T-cell (primary cell): ENCODE results near the gene CDC37L1. TPM values are rescaled to one million over a fixed set of nuclear protein-coding genes. Genes with fewer than 3 reads are reported as not detected.

ENCODE experiments used
- ATAC-seq, 4 experiments: fragments of 200-7000 bp in 3 of 4; fragments of 150-1000 bp in 1 of 4; cut with Tn5 transposase; replicated peaks in 1 of 4; 1 replicate in 3 of 4; 2 replicates in 1 of 4; pipeline ENCODE4 v1.10.0; 2021; ENCODE audit warnings: moderate library complexity in 3 of 4, mild to moderate bottlenecking in 2 of 4, moderate number of reproducible peaks in 1 of 4
- CTCF ChIA-PET, 2 donors: fragments of 300-600 bp; sonication (Branson Sonifier 250); formaldehyde crosslinking; loops; one replicate each; lab custom pipeline; 2022; ENCODE audit warnings: antibody characterized with exemption in 2 of 2; lab: Charles Lee
- POLR2A ChIA-PET, 2 donors: fragments of 300-600 bp; sonication (Branson Sonifier 250); formaldehyde crosslinking; loops; one replicate each; lab custom pipeline; 2022; ENCODE audit warnings: antibody characterized with exemption in 2 of 2; lab: Charles Lee
- DNase-seq, 35 experiments: peaks; one replicate each; pipeline versions ENCODE4 v3.0.0 to v3.0.0-alpha.2; 2013 to 2023
- H3K27ac ChIP-seq: one replicate; pipeline ENCODE4 v1.5.1; 2013; ENCODE audit warnings: low read length
- H3K27me3 ChIP-seq, 2 experiments: replicated peaks in 1 of 2; 1 replicate in 1 of 2; 2 replicates in 1 of 2; pipeline versions ENCODE4 v1.6.1 to v1.7.0; 2013; ENCODE audit warnings: low read length in 1 of 2, mixed read lengths in 1 of 2; ENCODE audit not compliant: control insufficient read depth in 2 of 2, insufficient read depth in 2 of 2; ENCODE audit errors: extremely low read depth in 1 of 2
- H3K36me3 ChIP-seq, 2 donors: 1 replicate in 1 of 2; 2 replicates in 1 of 2; pipeline versions ENCODE4 v1.6.1 to v1.7.0; 2013; ENCODE audit warnings: low read length in 1 of 2; ENCODE audit not compliant: control insufficient read depth in 2 of 2, insufficient read depth in 1 of 2; ENCODE audit errors: extremely low read depth in 1 of 2
- H3K4me1 ChIP-seq, 2 experiments: 1 replicate in 1 of 2; 2 replicates in 1 of 2; pipeline versions ENCODE4 v1.6.1 to v1.7.0; 2013; ENCODE audit warnings: low read length in 2 of 2, mixed read lengths in 1 of 2; ENCODE audit not compliant: insufficient read depth in 2 of 2, control insufficient read depth in 1 of 2; ENCODE audit errors: extremely low read depth in 1 of 2
- H3K4me3 ChIP-seq, 2 donors: 1 replicate in 1 of 2; 2 replicates in 1 of 2; pipeline versions ENCODE4 v1.5.1 to v1.7.0; 2013; ENCODE audit warnings: mild to moderate bottlenecking in 2 of 2, low read length in 1 of 2, moderate library complexity in 1 of 2; ENCODE audit not compliant: control insufficient read depth in 1 of 2; ENCODE audit errors: extremely low read depth in 1 of 2
- H3K9me3 ChIP-seq: 2 replicates; pipeline ENCODE4 v1.7.0; 2013
- H3K27ac Mint-ChIP-seq, 2 donors: one replicate each; pipeline ENCODE4 v1.8.0; 2020 to 2021; ENCODE audit warnings: mild to moderate bottlenecking in 2 of 2, mixed read lengths in 2 of 2
- H3K27me3 Mint-ChIP-seq, 2 donors: one replicate each; pipeline ENCODE4 v1.8.0; 2021 to 2022; ENCODE audit warnings: mixed read lengths in 2 of 2
- H3K36me3 Mint-ChIP-seq: one replicate; pipeline ENCODE4 v1.8.0; 2021; ENCODE audit warnings: mixed read lengths
- H3K4me1 Mint-ChIP-seq, 3 donors: one replicate each; pipeline ENCODE4 v1.8.0; 2020 to 2022; ENCODE audit warnings: mixed read lengths in 3 of 3, mild to moderate bottlenecking in 1 of 3
- H3K4me3 Mint-ChIP-seq, 3 donors: one replicate each; pipeline ENCODE4 v1.8.0; 2020 to 2022; ENCODE audit warnings: mild to moderate bottlenecking in 3 of 3, mixed read lengths in 3 of 3, moderate library complexity in 3 of 3
- H3K9me3 Mint-ChIP-seq, 3 donors: one replicate each; pipeline ENCODE4 v1.8.0; 2020 to 2022; ENCODE audit warnings: mixed read lengths in 3 of 3
- WGBS: methylation state at CpG from one replicate; pipeline ENCODE4 v1.1.5; 2013; ENCODE audit warnings: missing lambda C conversion rate; ENCODE audit not compliant: insufficient coverage; 5-methylcytosine and 5-hydroxymethylcytosine counted together
- total RNA-seq, 35 experiments: library from RNA in 6 of 35; stranded (reverse) in 6 of 35; fragments of 120-200 nt in 1 of 35; gene quantifications; one replicate each; pipeline versions ENCODE4 v1.2.1 to v1.2.4 and lab custom pipeline; 2013 to 2026

CDC37L1 gene
- total RNA-seq, 5 donors from 2014 or later (not counting 1 experiment from before 2014, with no cell fraction given), result 20.6 to 26.8 (median 23.7) TPM

DNA sequence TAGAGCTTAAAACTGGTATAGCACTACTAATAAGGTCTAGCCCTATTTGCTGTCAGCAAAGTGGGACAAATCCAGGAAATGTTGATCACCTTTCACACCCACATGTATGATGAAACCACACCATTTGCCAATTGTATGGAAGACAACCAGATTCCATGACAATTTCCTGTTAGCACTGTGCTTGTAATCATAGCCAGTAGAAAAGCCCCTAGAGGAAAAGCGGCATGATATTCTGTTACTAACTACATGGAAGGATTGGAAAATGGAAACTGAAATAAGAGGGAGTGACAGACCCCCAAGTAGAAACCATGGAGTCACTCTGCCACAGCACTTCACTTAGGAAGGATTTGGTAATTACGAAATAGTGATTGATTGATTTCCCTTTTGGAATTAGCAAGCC is 14.0 kb upstream of the CDC37L1 start:
- H3K36me3 ChIP-seq, result no peaks in the 10 kb centered on the region
- no peaks in the 10 kb centered on the region for H3K36me3 Mint-ChIP-seq
- no peak overlapping the region for H3K4me3 ChIP-seq
- no peaks in the 10 kb centered on the region for H3K27me3 ChIP-seq
- H3K4me1 Mint-ChIP-seq, result peaks cover 69 to 76% (median 74%) of the 10 kb centered on the region in 3 donors
- POLR2A ChIA-PET, result interaction anchor here in 1 of 2 donors (1.0 to 1.6 kb wide), 2 partner anchors 14 to 75 kb away, joined by 5 to 6 read pairs; partner anchors contain the start of gene CDC37L1
- no peak overlapping the region for H3K27ac ChIP-seq
- no peaks in the 10 kb centered on the region for H3K9me3 ChIP-seq
- H3K4me1 ChIP-seq, result peaks cover 47 to 49% of the 10 kb centered on the region in 2 experiments
- ATAC-seq (no peak), DNase-seq (no peak)
- peak overlapping the region; percentile 81 to 90 for H3K27ac Mint-ChIP-seq
- peak overlapping the region; percentile 80 to 96 (median 83) for H3K4me3 Mint-ChIP-seq
- H3K9me3 Mint-ChIP-seq, result no peaks in the 10 kb centered on the region
- no peaks in the 10 kb centered on the region for H3K27me3 Mint-ChIP-seq
- 100% methylated on average over 1 of the region's 2 CpGs for WGBS
- CTCF ChIA-PET, result interaction anchor here (0.7 to 1.5 kb wide), 6 partner anchors 14 to 127 kb away, joined by 3 to 7 read pairs (median 4); partner anchors contain the start of genes CDC37L1 (in 1 of the 2) and RCL1 (in 1 of the 2)

DNA sequence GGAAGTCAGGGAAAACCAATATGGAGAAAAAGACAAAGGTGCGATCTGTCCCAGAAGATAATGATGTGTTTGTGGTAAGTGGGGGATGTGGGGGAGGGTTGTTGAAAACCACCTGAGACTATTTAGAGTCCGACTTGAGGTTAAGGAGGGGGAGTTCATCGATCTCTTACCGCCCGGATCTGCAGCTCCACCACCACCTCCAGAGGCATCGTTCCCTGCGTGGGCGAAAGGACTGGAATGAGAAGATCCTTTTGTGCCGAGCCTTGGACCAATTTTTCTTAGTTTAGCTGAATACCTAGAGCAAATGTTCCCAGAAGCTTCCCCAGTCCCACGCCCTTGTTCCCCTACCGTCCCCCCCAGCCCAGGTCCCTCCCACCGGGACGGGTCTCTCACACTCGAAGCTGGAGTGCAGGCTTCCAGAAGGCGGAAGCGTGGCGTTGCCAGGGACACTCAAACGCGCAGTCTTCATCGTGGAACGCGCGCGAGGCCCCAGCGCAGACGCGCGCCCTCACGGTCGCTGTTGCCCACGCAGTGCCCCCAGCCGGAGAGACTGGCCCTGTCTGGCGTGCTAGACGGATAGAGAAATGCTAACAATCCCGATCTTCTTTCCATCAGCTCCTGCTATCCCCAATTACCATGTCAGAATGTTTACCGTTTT is 13.2 kb upstream of the CDC37L1 start, which contains the start of gene SPATA6L:
Gene SPATA6L, minus strand, starts transcription at position 439 of the 658 bp plus-strand sequence. Its CDS starts 230 bp downstream, at position 209.
- ChIA-PET POLR2A (interaction anchor here in 1 of 2 donors (0.6 to 1.6 kb wide), 2 partner anchors 74 to 126 kb away, joined by 3 to 6 read pairs; no protein-coding TSS in a partner anchor), CTCF (interaction anchor here (0.6 to 1.5 kb wide), 7 partner anchors 12 to 126 kb away, joined by 3 to 7 read pairs (median 3); partner anchors contain the start of genes CDC37L1 (in 1 of the 2) and RCL1 (in 1 of the 2))
- Mint-ChIP-seq H3K36me3 (no peaks in the 10 kb centered on the region), H3K9me3 (no peaks in the 10 kb centered on the region), H3K27ac (peak within 1 kb of the TSS; percentile 81 to 90), H3K4me3 (peak within 1 kb of the TSS; percentile 80 to 96 (median 83)), H3K27me3 (no peaks in the 10 kb centered on the region), H3K4me1 (peaks cover 73 to 78% (median 76%) of the 10 kb centered on the region in 3 donors)
- Histone ChIP-seq H3K4me3 (peak within 1 kb of the TSS; percentile 42 to 48), H3K36me3 (no peaks in the 10 kb centered on the region), H3K27ac (peak within 1 kb of the TSS; percentile 49), H3K4me1 (peaks cover 47 to 49% of the 10 kb centered on the region in 2 experiments), H3K27me3 (no peaks in the 10 kb centered on the region), H3K9me3 (no peaks in the 10 kb centered on the region)
- 2% methylated on average over 26 of the region's 36 CpGs for WGBS
- ATAC-seq (peak; percentile 14 to 39 (median 34)), DNase-seq (peak in 26 of 35 experiments; percentile 6 to 67 (median 30))

DNA sequence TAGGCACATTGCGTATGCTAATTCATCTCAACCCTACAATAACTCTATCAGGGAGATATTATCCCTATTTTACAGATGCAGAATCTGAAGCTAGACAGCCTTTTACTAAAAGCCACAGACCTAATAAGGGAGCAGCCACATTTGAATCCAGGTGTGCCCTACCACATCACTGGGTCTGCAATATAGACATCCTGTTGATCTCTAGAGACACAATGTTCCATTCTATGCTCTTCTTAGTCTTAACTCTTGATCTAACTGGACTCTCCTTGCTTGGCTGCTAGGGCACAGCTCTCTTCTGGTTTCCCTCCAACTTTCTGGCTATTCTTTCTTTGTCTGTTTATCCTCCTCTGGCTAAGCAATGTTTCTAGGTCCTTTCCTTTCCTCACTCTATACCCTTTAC is 11.7 kb upstream of the CDC37L1 start:
- Histone ChIP-seq H3K9me3 (no peaks in the 10 kb centered on the region), H3K4me3 (no peak overlapping the region), H3K27ac (peak overlapping the region; percentile 13), H3K36me3 (no peaks in the 10 kb centered on the region), H3K27me3 (no peaks in the 10 kb centered on the region), H3K4me1 (peaks cover 37 to 46% of the 10 kb centered on the region in 2 experiments)
- peak overlapping the region; percentile 73 to 84 for H3K27ac Mint-ChIP-seq
- DNase-seq (peak in 17 of 35 experiments; percentile 9 to 70 (median 34)), ATAC-seq (peak; percentile 79 to 87 (median 83))
- H3K36me3 Mint-ChIP-seq, result no peaks in the 10 kb centered on the region
- POLR2A ChIA-PET, result interaction anchor here in 1 of 2 donors (0.8 to 1.0 kb wide), 2 partner anchors 12 to 23 kb away, joined by 3 to 4 read pairs; partner anchors contain the start of gene CDC37L1
- no peaks in the 10 kb centered on the region for H3K9me3 Mint-ChIP-seq
- no CpG with 5 or more reads among the region's 1 CpG for WGBS
- peaks cover 65 to 66% (median 65%) of the 10 kb centered on the region in 3 donors for H3K4me1 Mint-ChIP-seq
- peak overlapping the region in 2 of 3 donors; percentile 1 to 18 for H3K4me3 Mint-ChIP-seq
- CTCF ChIA-PET, result interaction anchor here in 1 of 2 donors (0.5 to 0.8 kb wide), 2 partner anchors 12 to 82 kb away, joined by 3 to 5 read pairs; partner anchors contain the start of gene CDC37L1
- H3K27me3 Mint-ChIP-seq, result no peaks in the 10 kb centered on the region

DNA sequence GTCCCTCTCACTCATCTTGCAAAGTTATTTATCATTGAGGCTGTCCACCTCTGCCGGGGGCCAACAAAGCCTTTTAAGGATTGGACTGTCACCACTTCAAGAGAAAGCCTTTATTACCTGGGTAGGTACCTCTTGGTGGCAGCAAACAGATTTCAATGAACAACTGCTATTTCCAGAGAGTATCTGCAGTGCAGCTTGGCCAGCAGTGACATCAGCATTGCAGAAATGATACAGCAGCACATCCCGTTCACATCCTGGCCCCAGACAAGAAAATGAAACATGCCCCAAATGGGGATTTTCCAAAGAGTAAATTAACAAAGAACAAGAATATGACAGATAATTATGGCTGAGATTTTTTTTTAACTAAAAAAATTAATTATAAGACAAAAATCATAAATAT is 10.8 kb upstream of the CDC37L1 start:
- Histone ChIP-seq H3K4me3 (no peak overlapping the region), H3K9me3 (no peaks in the 10 kb centered on the region), H3K4me1 (peaks cover 30 to 38% of the 10 kb centered on the region in 2 experiments), H3K36me3 (no peaks in the 10 kb centered on the region), H3K27me3 (no peaks in the 10 kb centered on the region), H3K27ac (no peak overlapping the region)
- peaks cover 55 to 57% (median 56%) of the 10 kb centered on the region in 3 donors for H3K4me1 Mint-ChIP-seq
- 100% methylated on average over 1 of the region's 2 CpGs for WGBS
- peak overlapping the region; percentile 57 to 65 for H3K27ac Mint-ChIP-seq
- H3K27me3 Mint-ChIP-seq, result no peaks in the 10 kb centered on the region
- no peak for DNase-seq
- POLR2A ChIA-PET, result no interaction called here
- CTCF ChIA-PET, result no interaction called here
- H3K9me3 Mint-ChIP-seq, result no peaks in the 10 kb centered on the region
- no peak for ATAC-seq
- no peaks in the 10 kb centered on the region for H3K36me3 Mint-ChIP-seq
- no peak overlapping the region for H3K4me3 Mint-ChIP-seq

DNA sequence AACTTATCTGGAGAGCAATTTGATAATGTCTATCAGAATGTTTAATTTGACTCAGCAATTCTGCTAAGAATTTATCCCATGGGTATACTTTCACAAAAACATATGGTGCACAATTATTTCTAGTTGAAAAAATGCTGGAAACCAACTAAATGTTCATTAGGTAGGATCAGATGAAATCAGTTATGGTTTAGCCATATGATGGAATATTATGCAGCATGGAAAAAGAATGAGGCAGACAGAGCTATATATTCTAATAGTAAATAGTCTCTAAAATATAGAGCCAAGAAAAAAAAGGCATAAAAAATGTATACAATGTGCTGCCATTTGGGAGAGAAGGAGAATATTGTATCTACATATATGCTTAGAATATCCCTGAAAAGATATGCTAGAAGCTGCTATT is 9.5 kb upstream of the CDC37L1 start:
- ChIA-PET POLR2A (no interaction called here), CTCF (interaction anchor here in 1 of 2 donors (0.7 kb wide), 1 partner anchor 756 kb away, joined by 3 read pairs; no protein-coding TSS in a partner anchor)
- Histone ChIP-seq H3K9me3 (no peaks in the 10 kb centered on the region), H3K36me3 (no peaks in the 10 kb centered on the region), H3K27ac (no peak overlapping the region), H3K4me3 (no peak overlapping the region), H3K27me3 (no peaks in the 10 kb centered on the region), H3K4me1 (peaks cover 22 to 25% of the 10 kb centered on the region in 2 experiments)
- Mint-ChIP-seq H3K4me3 (no peak overlapping the region), H3K4me1 (peaks cover 43 to 45% (median 43%) of the 10 kb centered on the region in 3 donors), H3K27me3 (no peaks in the 10 kb centered on the region), H3K27ac (no peak overlapping the region), H3K9me3 (no peaks in the 10 kb centered on the region), H3K36me3 (no peaks in the 10 kb centered on the region)
- no peak for ATAC-seq
- no peak for DNase-seq

- Mint-ChIP-seq H3K4me3 (no peak overlapping the region), H3K27me3 (no peaks in the 10 kb centered on the region), H3K9me3 (no peaks in the 10 kb centered on the region), H3K36me3 (peaks cover 3% of the 10 kb centered on the region), H3K4me1 (peaks cover 36 to 38% (median 37%) of the 10 kb centered on the region in 3 donors), H3K27ac (peak overlapping the region; percentile 74 to 82)
- no CpG with 5 or more reads among the region's 3 CpGs for WGBS
- no peaks in the 10 kb centered on the region for H3K27me3 ChIP-seq
- H3K4me3 ChIP-seq, result no peak overlapping the region
- CTCF ChIA-PET, result interaction anchor here in 1 of 2 donors (0.7 kb wide), 1 partner anchor 755 kb away, joined by 3 read pairs; no protein-coding TSS in a partner anchor
- H3K27ac ChIP-seq, result no peak overlapping the region
- no peak for DNase-seq
- no peak for ATAC-seq
- no peaks in the 10 kb centered on the region for H3K36me3 ChIP-seq
- H3K4me1 ChIP-seq, result peaks cover 22% of the 10 kb centered on the region in 2 experiments
- POLR2A ChIA-PET, result no interaction called here
- H3K9me3 ChIP-seq, result no peaks in the 10 kb centered on the region
Observed at GRCh38 chr9:4670591-4670990, 8.8 kb upstream of the CDC37L1 start.
